ENCODE results near the gene SERPINA6.

Gene SERPINA6

GRCh38 chr14:94344389-94344788 lies 21.3 kb upstream of the SERPINA6 start:
- no peak for DNase-seq (ENCODE audit: low spot score)
- TF ChIP-seq CTCF (IDR thresholded peaks at IDR 0.05; ENCODE audit: borderline replicate concordance, control extremely low read depth, extremely low read depth, insufficient read depth, missing control alignments): no peak
- in situ Hi-C loops (cut with MboI; ENCODE audit: low sequenced_read_pairs, unreplicated experiment): no loop called here

- no peak for DNase-seq (ENCODE audit: low spot score)
- in situ Hi-C loops (cut with MboI; ENCODE audit: low sequenced_read_pairs, unreplicated experiment): no loop called here
- no peak for TF ChIP-seq CTCF (IDR thresholded peaks at IDR 0.05; ENCODE audit: borderline replicate concordance, control extremely low read depth, extremely low read depth, insufficient read depth, missing control alignments)
Measured at GRCh38 chr14:94343238-94344005, 20.3 kb upstream of the SERPINA6 start.

GRCh38 chr14:94342334-94342934 lies 19.3 kb upstream of the SERPINA6 start:
- DNase-seq (ENCODE audit: low spot score): no peak
- in situ Hi-C loops (cut with MboI; ENCODE audit: low sequenced_read_pairs, unreplicated experiment): no loop called here
- no peak for TF ChIP-seq CTCF (IDR thresholded peaks at IDR 0.05; ENCODE audit: borderline replicate concordance, control extremely low read depth, extremely low read depth, insufficient read depth, missing control alignments)

- no peak for DNase-seq (ENCODE audit: low spot score)
- in situ Hi-C loops (cut with MboI; ENCODE audit: low sequenced_read_pairs, unreplicated experiment): no loop called here
- no peak for TF ChIP-seq CTCF (IDR thresholded peaks at IDR 0.05; ENCODE audit: borderline replicate concordance, control extremely low read depth, extremely low read depth, insufficient read depth, missing control alignments)
Measured at GRCh38 chr14:94341656-94342333, 18.7 kb upstream of the SERPINA6 start.

GRCh38 chr14:94340533-94340932 lies 17.4 kb upstream of the SERPINA6 start:
- DNase-seq (ENCODE audit: low spot score): no peak
- no peak for TF ChIP-seq CTCF (IDR thresholded peaks at IDR 0.05; ENCODE audit: borderline replicate concordance, control extremely low read depth, extremely low read depth, insufficient read depth, missing control alignments)
- in situ Hi-C loops (cut with MboI; ENCODE audit: low sequenced_read_pairs, unreplicated experiment): no loop called here

GRCh38 chr14:94338023-94338422 lies 14.9 kb upstream of the SERPINA6 start:
- no peak for TF ChIP-seq CTCF (IDR thresholded peaks at IDR 0.05; ENCODE audit: borderline replicate concordance, control extremely low read depth, extremely low read depth, insufficient read depth, missing control alignments)
- no peak for DNase-seq (ENCODE audit: low spot score)
- in situ Hi-C loops (cut with MboI; ENCODE audit: low sequenced_read_pairs, unreplicated experiment): no loop called here
